NCI-H1694 (cell line): ENCODE measurements around the gene CLSTN2.

Source experiments
- DNase-seq: peaks from one replicate; lab custom pipeline; 2025; lab: John Stamatoyannopoulos, UW

The CLSTN2 gene

DNA sequence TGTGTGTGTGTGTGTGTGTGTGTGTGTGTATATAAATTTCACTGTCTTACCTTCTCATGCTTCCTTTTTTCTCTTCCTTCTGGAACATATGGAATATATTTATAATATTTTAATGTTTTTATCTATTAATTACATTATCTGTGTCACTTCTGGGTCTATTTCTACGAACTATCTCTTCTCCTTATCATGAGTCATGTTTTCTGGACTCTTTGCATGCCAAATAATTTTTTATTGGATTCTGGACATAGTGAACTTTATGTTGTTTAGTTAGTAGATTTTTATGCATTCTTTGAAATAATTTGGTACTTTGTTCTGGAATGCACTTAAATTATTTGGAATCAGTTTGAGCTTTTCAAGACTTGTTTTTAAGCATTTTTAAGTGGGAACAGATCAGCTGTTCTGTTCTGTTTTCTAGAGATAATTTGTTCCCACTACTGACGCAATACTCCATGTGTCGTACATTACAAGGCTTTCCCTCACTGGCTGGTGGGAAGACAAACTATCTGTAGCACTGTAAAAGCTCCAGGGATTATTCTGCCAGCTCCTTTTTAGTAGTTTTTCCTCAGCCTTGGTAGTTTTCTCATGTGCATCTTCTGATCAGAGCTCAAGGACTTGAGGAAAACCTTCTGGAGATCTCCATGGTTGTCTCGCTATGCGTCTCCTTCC, 302.0 kb downstream of the CLSTN2 start:
- DNase-seq: no peak

GRCh38 chr3:140238646-140239314, 303.8 kb downstream of the CLSTN2 start:
- DNase-seq: no peak

- DNase-seq: no peak
These were observed 307.9 kb downstream of the CLSTN2 start for GRCh38 chr3:140242818-140243276.

DNA sequence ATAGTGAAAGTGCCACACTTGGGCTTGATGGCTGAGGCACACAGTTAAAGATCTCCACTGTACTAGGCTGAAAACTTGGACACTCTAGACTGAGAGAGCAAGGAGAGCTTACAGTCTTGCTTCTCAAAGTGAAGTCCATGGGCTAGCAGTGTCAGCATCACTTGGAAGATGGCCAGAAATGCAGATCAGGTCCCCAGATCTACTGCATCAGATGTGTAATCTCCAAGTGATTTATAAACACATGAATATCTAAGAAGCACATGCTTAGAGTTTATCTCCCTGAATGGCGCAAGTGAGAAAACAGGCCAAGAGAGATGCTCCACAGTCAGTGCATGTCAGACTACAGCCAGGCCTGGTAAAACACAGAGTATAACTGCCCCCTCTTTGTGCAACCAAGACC, 308.6 kb downstream of the CLSTN2 start:
- no peak for DNase-seq

GRCh38 chr3:140244893-140245292, 309.9 kb downstream of the CLSTN2 start:
- DNase-seq: no peak

- DNase-seq: no peak
These were observed 311.6 kb downstream of the CLSTN2 start for GRCh38 chr3:140246578-140246977.

DNA sequence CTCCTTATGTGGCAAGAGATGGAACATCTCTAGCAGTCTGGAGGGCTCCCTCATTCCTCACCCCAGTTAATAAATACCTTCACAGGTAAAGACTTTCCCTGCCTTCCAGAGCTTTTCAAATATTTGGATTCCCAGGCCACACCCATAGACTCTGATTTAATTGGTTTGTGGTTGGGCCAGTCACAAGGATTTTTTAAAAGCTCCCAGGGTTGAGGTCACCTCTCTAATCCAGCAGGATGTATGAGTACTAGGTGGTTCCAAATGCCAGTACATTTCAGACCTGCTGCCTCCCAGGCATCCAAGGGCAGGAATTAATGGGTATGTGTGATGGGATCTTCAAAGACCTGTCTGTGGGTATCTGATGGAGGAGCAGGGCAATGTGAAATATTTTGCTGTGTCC, 312.8 kb downstream of the CLSTN2 start:
- no peak for DNase-seq

DNA sequence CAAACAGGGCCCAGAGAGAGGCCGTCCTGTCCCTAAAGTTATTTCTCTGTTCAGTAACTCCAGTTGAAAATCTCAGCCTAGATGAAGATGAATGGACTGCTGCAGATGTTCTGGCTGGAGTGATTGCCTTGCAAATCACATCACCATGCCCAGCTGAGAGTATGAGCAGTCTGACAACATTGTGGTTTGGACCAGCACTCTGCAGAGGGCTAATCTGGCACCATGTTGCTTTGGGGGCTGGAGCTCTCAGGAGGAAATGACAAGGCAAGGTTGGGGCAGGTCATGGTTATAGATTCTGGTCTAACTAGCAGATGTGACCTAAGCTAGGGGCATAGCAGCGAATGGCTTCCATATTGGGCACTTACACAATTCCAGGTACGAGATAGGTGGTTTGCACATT, 314.2 kb downstream of the CLSTN2 start:
- DNase-seq: no peak

DNA sequence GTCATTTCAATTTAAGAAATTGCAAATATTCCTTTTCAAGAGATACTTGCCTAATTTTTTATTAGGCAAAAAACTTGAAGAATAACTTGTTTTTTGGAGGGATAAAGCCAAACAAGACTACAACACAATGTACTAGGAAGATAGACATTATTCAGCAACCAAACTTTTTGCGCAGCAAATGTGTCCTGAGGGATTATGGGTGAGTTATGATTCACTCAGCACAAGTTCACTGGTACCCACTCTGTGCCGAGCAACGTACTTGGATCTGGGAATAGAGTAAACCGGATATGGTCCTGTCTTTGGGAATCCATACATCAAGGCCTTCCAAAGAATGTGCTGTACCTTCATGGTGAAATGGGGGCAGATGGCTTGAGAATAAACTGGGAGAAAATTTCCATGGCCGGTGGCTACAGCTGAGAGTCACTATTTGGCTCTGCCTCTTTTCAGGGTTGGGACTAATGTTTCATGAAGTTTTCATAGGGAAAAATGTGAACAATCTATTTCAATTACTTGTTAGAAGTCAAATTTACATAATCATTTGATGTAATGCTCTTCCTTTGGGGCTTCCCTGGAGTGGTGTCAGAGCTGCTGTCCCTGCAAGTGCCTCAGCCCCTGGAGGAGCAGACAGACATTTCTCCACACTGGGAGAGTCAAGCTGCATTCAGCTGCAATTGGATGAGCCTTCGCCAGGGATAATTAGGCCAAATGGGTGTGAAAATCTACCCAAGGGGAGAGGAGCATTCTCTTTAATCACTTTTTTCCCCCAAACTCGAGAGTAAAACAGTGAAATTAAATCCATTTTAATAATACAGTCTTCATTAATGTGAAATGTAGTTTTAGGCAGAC, 315.2 kb downstream of the CLSTN2 start:
- DNase-seq: no peak

- no peak for DNase-seq
These were observed 316.0 kb downstream of the CLSTN2 start for GRCh38 chr3:140250945-140251344.

DNA sequence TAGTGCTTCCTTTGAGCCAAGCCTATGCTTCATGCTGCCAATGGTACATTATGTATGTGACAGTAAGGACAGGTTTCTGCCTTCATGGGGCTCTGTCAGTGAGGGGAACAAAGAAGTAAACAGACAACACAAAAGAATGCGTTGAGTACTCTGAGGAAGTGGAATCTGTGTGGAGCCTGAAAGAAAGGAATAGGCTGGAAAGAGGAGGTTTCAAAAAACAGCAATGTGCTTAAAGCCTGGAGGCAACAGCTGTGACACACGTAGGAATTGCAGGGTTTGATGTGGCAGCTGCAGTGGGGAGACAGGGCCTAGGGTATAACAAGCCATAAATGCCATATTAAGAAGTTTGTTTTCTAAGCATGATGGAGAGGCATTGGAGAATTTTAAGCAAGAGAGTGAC, 316.7 kb downstream of the CLSTN2 start:
- DNase-seq: peak; percentile 28

DNA sequence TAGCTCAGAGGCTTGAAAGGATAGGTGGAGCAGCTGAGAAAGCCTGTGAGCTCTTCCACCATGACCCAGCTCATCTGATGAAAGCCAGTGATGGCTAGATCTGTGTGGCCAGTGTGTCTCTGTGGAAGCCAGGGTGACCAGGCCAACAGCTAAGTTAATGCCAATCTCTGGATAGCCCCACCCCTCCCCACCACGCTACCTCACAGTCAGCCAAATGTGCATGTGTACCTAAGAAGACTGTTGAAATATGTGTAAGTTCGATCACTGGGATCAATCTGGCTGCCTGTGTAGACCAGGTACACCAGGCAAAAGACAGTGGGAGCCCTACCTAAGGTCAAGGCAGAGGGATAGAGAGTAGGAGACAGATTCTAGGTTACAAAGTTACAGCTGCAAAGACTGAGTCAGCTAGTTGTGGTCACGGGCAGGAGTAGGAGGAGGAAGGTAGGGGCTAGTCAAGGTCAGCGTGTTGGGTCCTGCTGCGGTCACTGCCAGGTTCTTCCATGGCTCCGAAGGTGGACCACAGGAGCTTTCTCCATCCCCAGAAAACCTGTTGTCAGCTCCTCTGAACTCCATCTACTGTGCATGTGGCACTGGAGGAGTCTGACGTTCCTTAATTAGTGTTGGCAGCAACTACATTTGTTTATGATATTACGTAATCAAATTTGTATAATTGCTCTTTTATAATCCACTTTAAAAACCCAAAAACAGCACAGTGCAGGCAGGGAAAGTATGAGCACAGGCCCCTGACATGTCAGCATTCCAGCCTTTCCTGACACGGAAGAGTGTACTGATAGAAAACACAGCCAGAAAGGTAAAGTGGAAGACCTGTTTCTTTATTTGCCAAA, 318.0 kb downstream of the CLSTN2 start:
- DNase-seq: peak; percentile 23

- DNase-seq: no peak
These were observed 323.3 kb downstream of the CLSTN2 start for GRCh38 chr3:140258222-140258724.

GRCh38 chr3:140265302-140265701, 330.3 kb downstream of the CLSTN2 start:
- no peak for DNase-seq

GRCh38 chr3:140268103-140268502, 333.1 kb downstream of the CLSTN2 start:
- DNase-seq: no peak

- DNase-seq: no peak
These were observed 333.6 kb downstream of the CLSTN2 start for GRCh38 chr3:140268610-140269009.

- no peak for DNase-seq
These were observed 335.3 kb downstream of the CLSTN2 start for GRCh38 chr3:140270329-140270728.

DNA sequence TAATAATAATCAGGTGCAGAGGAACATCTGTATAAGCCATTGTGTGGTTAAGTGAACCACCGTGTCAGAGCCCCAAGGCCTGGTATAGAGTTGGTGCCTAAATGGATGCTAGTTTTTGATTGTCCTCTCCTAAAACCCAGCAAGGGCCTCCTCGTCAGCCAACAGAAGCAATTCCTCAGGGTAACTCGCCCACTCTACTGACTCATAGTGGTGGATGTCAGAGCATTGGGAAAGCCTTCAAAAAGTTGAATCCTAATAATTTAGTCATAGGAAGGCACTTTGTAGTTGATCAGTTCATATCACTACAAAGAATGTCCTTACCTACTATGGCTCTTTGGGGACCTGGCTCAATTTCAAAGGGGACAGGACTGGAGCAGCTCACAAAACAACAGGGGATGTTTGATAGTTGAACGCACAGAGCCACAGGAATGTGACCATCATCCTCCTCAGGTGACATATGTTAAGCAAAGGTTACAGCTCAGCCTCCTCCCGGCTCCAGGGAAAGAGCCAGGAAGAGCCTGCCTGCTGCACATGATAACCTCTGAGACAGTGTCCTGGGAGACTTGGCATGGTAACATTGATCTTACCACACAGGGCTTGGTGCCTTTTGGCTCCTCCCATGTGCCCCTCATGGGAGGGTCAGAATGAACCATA, 338.7 kb downstream of the CLSTN2 start:
- DNase-seq: no peak

GRCh38 chr3:140274429-140274828, 339.4 kb downstream of the CLSTN2 start:
- DNase-seq: no peak

- no peak for DNase-seq
These were observed 341.7 kb downstream of the CLSTN2 start for GRCh38 chr3:140276703-140277102.

- DNase-seq: no peak
These were observed 342.9 kb downstream of the CLSTN2 start for GRCh38 chr3:140277886-140278285.
